HepG2 (cell line): ENCODE measurements around the gene IER2. TPM values are rescaled to one million over a fixed set of nuclear protein-coding genes. Genes with fewer than 3 reads are reported as not detected.

Experiments used
- ADNP ChIP-seq: sonication (generic); formaldehyde crosslinking; IDR thresholded peaks from 2 replicates; pipeline ENCODE4 v1.4.0; 2020; ENCODE audit warnings: missing genetic modification reagents
- ATF3 ChIP-seq: sonication (generic); formaldehyde crosslinking; IDR thresholded peaks from 2 replicates; pipeline ENCODE4 v1.4.0; 2020; ENCODE audit warnings: missing genetic modification reagents
- ATF5 ChIP-seq: sonication (generic); formaldehyde crosslinking; IDR thresholded peaks from 2 replicates; pipeline ENCODE4 v1.4.0; 2020; ENCODE audit warnings: mild to moderate bottlenecking, low read depth, missing genetic modification reagents
- CHCHD3 ChIP-seq: sonication (generic); formaldehyde crosslinking; IDR thresholded peaks from 2 replicates; pipeline ENCODE4 v1.8.0; 2022; ENCODE audit warnings: mild to moderate bottlenecking, missing genetic modification reagents, moderate library complexity
- CREM ChIP-seq, 2 experiments: sonication (generic) in 1 of 2; formaldehyde crosslinking in 1 of 2; IDR thresholded peaks; 2 replicates each; pipeline versions ENCODE4 v1.4.0 to v1.6.1; 2016 to 2020; ENCODE audit warnings: antibody characterized with exemption in 1 of 2, mild to moderate bottlenecking in 1 of 2, missing genetic modification reagents in 1 of 2
- DNMT3B ChIP-seq: conservative IDR thresholded peaks from 2 replicates; pipeline ENCODE4 v1.6.1; 2016; ENCODE audit warnings: missing biosample characterization, control low read depth
- ELF1 ChIP-seq: sonication (generic); formaldehyde crosslinking; IDR thresholded peaks from 2 replicates; pipeline ENCODE4 v1.4.0; 2020; ENCODE audit warnings: missing genetic modification reagents
- KDM5A ChIP-seq: fragments of 200-600 bp; sonication (generic); IDR thresholded peaks from 2 replicates; pipeline ENCODE4 v1.7.0; 2018; ENCODE audit warnings: antibody characterized with exemption, mild to moderate bottlenecking, low read length, borderline replicate concordance
- MIER3 ChIP-seq: IDR thresholded peaks from 2 replicates; pipeline ENCODE4 v1.6.1; 2016; ENCODE audit warnings: missing compliant biosample characterization, borderline replicate concordance
- RXRB ChIP-seq: IDR thresholded peaks from 2 replicates; pipeline ENCODE4 v1.6.1; 2016; ENCODE audit warnings: borderline replicate concordance, missing genetic modification reagents, missing compliant biosample characterization
- SP4 ChIP-seq: sonication (generic); formaldehyde crosslinking; IDR thresholded peaks from 2 replicates; pipeline ENCODE4 v1.8.1; 2023; ENCODE audit warnings: mild to moderate bottlenecking, missing genetic modification reagents
- U2AF1 ChIP-seq: fragments of 200-400 bp; formaldehyde crosslinking; optimal IDR thresholded peaks from 2 replicates; pipeline ENCODE3; 2017; ENCODE audit warnings: mild to moderate bottlenecking, low read depth, low read length
- YEATS4 ChIP-seq: sonication (generic); formaldehyde crosslinking; IDR thresholded peaks from 2 replicates; pipeline ENCODE4 v1.4.0; 2020; ENCODE audit warnings: missing genetic modification reagents, borderline replicate concordance
- YY1 ChIP-seq: IDR thresholded peaks from 2 replicates; pipeline ENCODE4 v1.6.1; 2011; ENCODE audit warnings: low read length, low read depth, moderate library complexity, mild to moderate bottlenecking; ENCODE audit not compliant: insufficient read depth, insufficient replicate concordance
- ZBTB21 ChIP-seq: sonication (generic); formaldehyde crosslinking; IDR thresholded peaks from 2 replicates; pipeline ENCODE4 v1.4.0; 2020; ENCODE audit warnings: missing genetic modification reagents
- ZBTB7B ChIP-seq: sonication (generic); formaldehyde crosslinking; IDR thresholded peaks from 2 replicates; pipeline ENCODE4 v1.4.0; 2020; ENCODE audit warnings: missing genetic modification reagents
- ZBTB8A ChIP-seq: sonication (generic); formaldehyde crosslinking; IDR thresholded peaks from 2 replicates; pipeline ENCODE4 v1.4.0; 2020; ENCODE audit warnings: mild to moderate bottlenecking, low read depth, missing genetic modification reagents, borderline replicate concordance
- ZNF264 ChIP-seq: sonication (generic); formaldehyde crosslinking; IDR thresholded peaks from 2 replicates; pipeline ENCODE4 v1.4.0; 2020; ENCODE audit warnings: missing genetic modification reagents
- ZNF335 ChIP-seq: sonication (generic); formaldehyde crosslinking; IDR thresholded peaks from 2 replicates; pipeline ENCODE4 v1.4.0; 2020; ENCODE audit warnings: missing genetic modification reagents
- ZNF343 ChIP-seq: sonication (generic); formaldehyde crosslinking; IDR thresholded peaks from 2 replicates; pipeline ENCODE4 v1.4.0; 2020; ENCODE audit warnings: mild to moderate bottlenecking, missing genetic modification reagents
- ZNF607 ChIP-seq: sonication (generic); formaldehyde crosslinking; IDR thresholded peaks from 2 replicates; pipeline ENCODE4 v1.5.1; 2020; ENCODE audit warnings: missing genetic modification reagents, mild to moderate bottlenecking, borderline replicate concordance
- ZNF766 ChIP-seq: sonication (generic); formaldehyde crosslinking; IDR thresholded peaks from 2 replicates; pipeline ENCODE4 v1.5.0; 2020; ENCODE audit warnings: missing genetic modification reagents, borderline replicate concordance
- ZNF879 ChIP-seq: sonication (generic); formaldehyde crosslinking; IDR thresholded peaks from 2 replicates; pipeline ENCODE4 v1.8.1; 2023; ENCODE audit warnings: missing genetic modification reagents
- polyA plus RNA-seq, 8 experiments: library from polyadenylated mRNA; depleted of rRNA in 3 of 8; stranded (reverse) in 7 of 8; unstranded in 1 of 8; fragments of >200 nt; fragmentation: Illumina TruSeq in 4 of 8; extraction: Trizol in 4 of 8; gene quantifications; 2 replicates each; pipeline versions ENCODE4 v1.2.1 to v1.2.3, GENCODE V29; 2011 to 2016; ENCODE audit warnings: low read depth in 4 of 8, missing spikeins in 1 of 8, mixed read lengths in 1 of 8; ENCODE audit not compliant: insufficient read depth in 1 of 8
- total RNA-seq, 5 experiments: library from RNA; depleted of rRNA; stranded (reverse); fragments of >200 nt; fragmentation: Illumina TruSeq; extraction: Trizol; gene quantifications; 2 replicates each; pipeline ENCODE4 v1.2.3, GENCODE V29; 2016; ENCODE audit warnings: low read depth in 1 of 5
- TF ChIP-seq, protein P1 (sequence below): sonication (generic); formaldehyde crosslinking; IDR thresholded peaks from 2 replicates; pipeline ENCODE4 v1.8.1; 2022; ENCODE audit warnings: mild to moderate bottlenecking, missing genetic modification reagents
- TF ChIP-seq, protein P2 (sequence below): sonication (generic); formaldehyde crosslinking; IDR thresholded peaks from 2 replicates; pipeline ENCODE4 v1.5.1; 2020; ENCODE audit warnings: missing genetic modification reagents, mild to moderate bottlenecking, borderline replicate concordance
- TF ChIP-seq, protein P3 (sequence below): IDR thresholded peaks from 2 replicates; pipeline ENCODE4 v1.6.1; 2016

The IER2 gene
- total and polyA plus RNA-seq, 2 of the 13 experiments (the other 11 are each of a cell fraction or from before 2014, with no cell fraction given): 10.1 to 14.3 TPM

GRCh38 chr19:13152974-13153568, 2.9 kb downstream of the IER2 start (continued):
- TF ChIP-seq YEATS4 (CRISPR knock-in tag): 0 out of 2 replicates have a peak, but pooled peaks have one; percentile 8
- TF ChIP-seq RXRB (CRISPR knock-in tag): peak; percentile 56
- TF ChIP-seq, protein P1, sequence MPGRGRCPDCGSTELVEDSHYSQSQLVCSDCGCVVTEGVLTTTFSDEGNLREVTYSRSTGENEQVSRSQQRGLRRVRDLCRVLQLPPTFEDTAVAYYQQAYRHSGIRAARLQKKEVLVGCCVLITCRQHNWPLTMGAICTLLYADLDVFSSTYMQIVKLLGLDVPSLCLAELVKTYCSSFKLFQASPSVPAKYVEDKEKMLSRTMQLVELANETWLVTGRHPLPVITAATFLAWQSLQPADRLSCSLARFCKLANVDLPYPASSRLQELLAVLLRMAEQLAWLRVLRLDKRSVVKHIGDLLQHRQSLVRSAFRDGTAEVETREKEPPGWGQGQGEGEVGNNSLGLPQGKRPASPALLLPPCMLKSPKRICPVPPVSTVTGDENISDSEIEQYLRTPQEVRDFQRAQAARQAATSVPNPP: no peak
- TF ChIP-seq ELF1 (CRISPR knock-in tag): peak; percentile 35; the same call in 1 of the 2 replicates
- no peak for TF ChIP-seq KDM5A
- TF ChIP-seq, protein P2, sequence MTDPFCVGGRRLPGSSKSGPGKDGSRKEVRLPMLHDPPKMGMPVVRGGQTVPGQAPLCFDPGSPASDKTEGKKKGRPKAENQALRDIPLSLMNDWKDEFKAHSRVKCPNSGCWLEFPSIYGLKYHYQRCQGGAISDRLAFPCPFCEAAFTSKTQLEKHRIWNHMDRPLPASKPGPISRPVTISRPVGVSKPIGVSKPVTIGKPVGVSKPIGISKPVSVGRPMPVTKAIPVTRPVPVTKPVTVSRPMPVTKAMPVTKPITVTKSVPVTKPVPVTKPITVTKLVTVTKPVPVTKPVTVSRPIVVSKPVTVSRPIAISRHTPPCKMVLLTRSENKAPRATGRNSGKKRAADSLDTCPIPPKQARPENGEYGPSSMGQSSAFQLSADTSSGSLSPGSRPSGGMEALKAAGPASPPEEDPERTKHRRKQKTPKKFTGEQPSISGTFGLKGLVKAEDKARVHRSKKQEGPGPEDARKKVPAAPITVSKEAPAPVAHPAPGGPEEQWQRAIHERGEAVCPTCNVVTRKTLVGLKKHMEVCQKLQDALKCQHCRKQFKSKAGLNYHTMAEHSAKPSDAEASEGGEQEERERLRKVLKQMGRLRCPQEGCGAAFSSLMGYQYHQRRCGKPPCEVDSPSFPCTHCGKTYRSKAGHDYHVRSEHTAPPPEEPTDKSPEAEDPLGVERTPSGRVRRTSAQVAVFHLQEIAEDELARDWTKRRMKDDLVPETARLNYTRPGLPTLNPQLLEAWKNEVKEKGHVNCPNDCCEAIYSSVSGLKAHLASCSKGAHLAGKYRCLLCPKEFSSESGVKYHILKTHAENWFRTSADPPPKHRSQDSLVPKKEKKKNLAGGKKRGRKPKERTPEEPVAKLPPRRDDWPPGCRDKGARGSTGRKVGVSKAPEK (CRISPR knock-in tag): no peak
- TF ChIP-seq ZNF335: 0 out of 2 replicates have a peak, but pooled peaks have one; percentile 65
- TF ChIP-seq ZBTB7B (CRISPR knock-in tag): no peak
- peak; percentile 57; the same call in 1 of the 2 replicates for TF ChIP-seq CHCHD3 (CRISPR knock-in tag)
- peak; percentile 24; the same call in 1 of the 2 replicates for TF ChIP-seq MIER3 (CRISPR knock-in tag)
- TF ChIP-seq DNMT3B (CRISPR knock-in tag): peak; percentile 92
- 0 out of 2 replicates have a peak, but pooled peaks have one; percentile 45 for TF ChIP-seq ZBTB21 (CRISPR knock-in tag)
- no peak for TF ChIP-seq ZNF343
- TF ChIP-seq ATF3 (CRISPR knock-in tag): peak; percentile 37; the same call in 1 of the 2 replicates
- no peak for TF ChIP-seq ZBTB8A (CRISPR knock-in tag)
- no peak for TF ChIP-seq ADNP
- TF ChIP-seq SP4 (CRISPR knock-in tag): peak; percentile 48; the same call in 1 of the 2 replicates
- no peak for TF ChIP-seq ATF5 (CRISPR knock-in tag)
- TF ChIP-seq ZNF607: peak; percentile 41; the same call in 1 of the 2 replicates
- TF ChIP-seq ZNF264 (CRISPR knock-in tag): peak; percentile 85; the same call in 1 of the 2 replicates
- peak; percentile 83 for TF ChIP-seq ZNF766 (CRISPR knock-in tag)
- peak; percentile 93 for TF ChIP-seq CREM (IDR thresholded peaks at IDR 0.05)
- TF ChIP-seq CREM (CRISPR knock-in tag; IDR thresholded peaks at IDR 0.05): no peak
- TF ChIP-seq U2AF1: peak; percentile 94
- TF ChIP-seq, protein P3, sequence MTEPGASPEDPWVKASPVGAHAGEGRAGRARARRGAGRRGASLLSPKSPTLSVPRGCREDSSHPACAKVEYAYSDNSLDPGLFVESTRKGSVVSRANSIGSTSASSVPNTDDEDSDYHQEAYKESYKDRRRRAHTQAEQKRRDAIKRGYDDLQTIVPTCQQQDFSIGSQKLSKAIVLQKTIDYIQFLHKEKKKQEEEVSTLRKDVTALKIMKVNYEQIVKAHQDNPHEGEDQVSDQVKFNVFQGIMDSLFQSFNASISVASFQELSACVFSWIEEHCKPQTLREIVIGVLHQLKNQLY (CRISPR knock-in tag): peak; percentile 27; the same call in 1 of the 2 replicates
- peak; percentile 64 for TF ChIP-seq YY1
- TF ChIP-seq ZNF879 (CRISPR knock-in tag): no peak
